ENCODE data around the gene SLC16A12. TPM values are rescaled to one million over a fixed set of nuclear protein-coding genes. Genes with fewer than 3 reads are reported as not detected.

The SLC16A12 gene
- total RNA-seq, 4 donors from 2014 or later, result 0.72 to 5.8 (median 3.0) TPM

DNA sequence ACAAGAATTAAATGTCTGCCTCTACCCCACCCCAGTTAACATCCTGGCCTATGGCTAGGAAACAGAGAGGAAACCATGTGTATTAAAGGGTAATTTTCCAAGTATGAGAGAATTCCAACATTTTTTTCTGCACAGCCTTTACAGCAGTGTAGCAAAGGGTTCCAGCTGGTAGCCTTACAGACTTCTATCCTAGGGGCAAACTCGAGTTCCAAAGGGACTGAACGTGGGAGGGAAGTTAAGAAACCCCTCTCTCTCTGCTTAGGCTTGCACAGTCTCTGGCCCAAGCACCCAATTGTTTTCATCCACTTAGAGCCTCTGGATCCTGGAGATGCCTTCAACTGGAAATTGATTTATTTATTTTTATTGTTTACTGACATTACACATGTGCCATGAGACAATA is 60.3 kb downstream of the SLC16A12 start:
- TF ChIP-seq, protein P1, sequence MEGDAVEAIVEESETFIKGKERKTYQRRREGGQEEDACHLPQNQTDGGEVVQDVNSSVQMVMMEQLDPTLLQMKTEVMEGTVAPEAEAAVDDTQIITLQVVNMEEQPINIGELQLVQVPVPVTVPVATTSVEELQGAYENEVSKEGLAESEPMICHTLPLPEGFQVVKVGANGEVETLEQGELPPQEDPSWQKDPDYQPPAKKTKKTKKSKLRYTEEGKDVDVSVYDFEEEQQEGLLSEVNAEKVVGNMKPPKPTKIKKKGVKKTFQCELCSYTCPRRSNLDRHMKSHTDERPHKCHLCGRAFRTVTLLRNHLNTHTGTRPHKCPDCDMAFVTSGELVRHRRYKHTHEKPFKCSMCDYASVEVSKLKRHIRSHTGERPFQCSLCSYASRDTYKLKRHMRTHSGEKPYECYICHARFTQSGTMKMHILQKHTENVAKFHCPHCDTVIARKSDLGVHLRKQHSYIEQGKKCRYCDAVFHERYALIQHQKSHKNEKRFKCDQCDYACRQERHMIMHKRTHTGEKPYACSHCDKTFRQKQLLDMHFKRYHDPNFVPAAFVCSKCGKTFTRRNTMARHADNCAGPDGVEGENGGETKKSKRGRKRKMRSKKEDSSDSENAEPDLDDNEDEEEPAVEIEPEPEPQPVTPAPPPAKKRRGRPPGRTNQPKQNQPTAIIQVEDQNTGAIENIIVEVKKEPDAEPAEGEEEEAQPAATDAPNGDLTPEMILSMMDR (IDR thresholded peaks at IDR 0.05), result no peak
- DNase-seq (ENCODE audit: low spot score), result no peak
- ATAC-seq (ENCODE audit: low FRiP score), result no peak

GRCh38 chr10:89474452-89474851 is 60.9 kb downstream of the SLC16A12 start:
- TF ChIP-seq, protein P1 (IDR thresholded peaks at IDR 0.05), result no peak
- no peak for ATAC-seq (ENCODE audit: low FRiP score)
- DNase-seq (ENCODE audit: low spot score), result no peak

- DNase-seq (ENCODE audit: low spot score), result no peak
- no peak for ATAC-seq (ENCODE audit: low FRiP score)
- TF ChIP-seq, protein P1 (IDR thresholded peaks at IDR 0.05), result no peak
Observed at GRCh38 chr10:89471110-89471809, 64.1 kb downstream of the SLC16A12 start.

DNA sequence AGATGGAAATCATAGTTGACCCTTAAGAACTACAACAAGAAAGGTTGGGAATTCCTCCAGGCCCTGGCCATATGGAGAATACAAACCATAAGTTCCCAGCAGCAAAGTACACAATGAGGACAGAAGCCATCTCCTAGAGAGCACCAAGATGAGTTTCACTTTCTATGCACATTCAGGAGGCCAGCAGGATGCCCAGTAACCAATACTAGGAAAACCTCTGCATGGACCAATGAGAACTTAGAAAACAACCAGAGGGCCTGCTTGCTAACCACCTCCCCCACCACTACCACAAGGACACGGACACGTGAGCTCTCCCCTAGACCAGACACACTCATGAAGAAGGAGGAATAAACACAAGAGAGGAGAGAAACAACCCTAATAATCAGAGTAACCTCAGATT is 64.8 kb downstream of the SLC16A12 start:
- TF ChIP-seq, protein P1 (IDR thresholded peaks at IDR 0.05), result no peak
- no peak for DNase-seq (ENCODE audit: low spot score)
- no peak for ATAC-seq (ENCODE audit: low FRiP score)

- ATAC-seq (ENCODE audit: low FRiP score) (no peak), DNase-seq (ENCODE audit: low spot score) (no peak)
- TF ChIP-seq, protein P1 (IDR thresholded peaks at IDR 0.05), result no peak
Observed at GRCh38 chr10:89469517-89469916, 65.9 kb downstream of the SLC16A12 start.

GRCh38 chr10:89468191-89468965 is 67.0 kb downstream of the SLC16A12 start:
- TF ChIP-seq, protein P1 (IDR thresholded peaks at IDR 0.05), result no peak
- DNase-seq (ENCODE audit: low spot score) (no peak), ATAC-seq (ENCODE audit: low FRiP score) (no peak)
